SK-N-SH treated with all-trans-retinoic acid at 6 μM for 48 hours (cell line): ENCODE results near the gene KIF4B.

Experiments
- GLIS3 ChIP-seq: fragments of 250-450 bp; sonication (Bioruptor Pico); IDR thresholded peaks from 2 replicates; pipeline ENCODE4 v1.5.0; 2020; ENCODE audit warnings: mild to moderate bottlenecking, moderate library complexity
- ZNF8 ChIP-seq: fragments of 450-650 bp; formaldehyde crosslinking; IDR thresholded peaks from 2 replicates; pipeline ENCODE4 v1.5.0; 2020; ENCODE audit warnings: mild to moderate bottlenecking, moderate library complexity

DNA sequence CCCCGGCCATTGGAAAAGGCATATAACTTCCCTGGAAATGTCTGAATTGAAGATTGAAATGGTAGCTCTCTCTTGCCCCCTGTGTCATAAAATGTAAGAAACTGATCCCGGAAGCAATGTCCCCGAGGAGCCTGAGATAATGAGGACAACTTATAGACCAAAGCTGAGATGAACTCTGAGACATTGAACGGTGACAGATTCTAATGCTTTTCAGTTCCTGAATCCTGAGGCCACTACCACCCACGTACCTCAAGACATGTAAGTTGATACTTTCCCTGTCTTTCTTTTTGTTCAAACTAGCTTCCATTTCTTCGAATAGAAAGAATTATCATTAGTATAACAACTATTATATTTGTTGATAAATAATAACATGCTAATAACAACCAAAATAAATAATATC, 51.0 kb downstream of the KIF4B start:
- TF ChIP-seq ZNF8 (CRISPR knock-in tag) (no peak), GLIS3 (CRISPR knock-in tag) (no peak)
